Esophagus squamous epithelium (tissue), 5 donors: ENCODE measurements around the gene CD40. TPM values are rescaled to one million over a fixed set of nuclear protein-coding genes. Genes with fewer than 3 reads are reported as not detected.
"Not testable (repeated sequence)": the region's sequence is repeated elsewhere in the genome, so short reads cannot be mapped to it uniquely, and the experiment has no call there.

ENCODE experiments used
- DNase-seq: peaks from one replicate; lab custom pipeline; 2025; lab: John Stamatoyannopoulos, UW
- H3K27ac ChIP-seq, 4 donors: fragments of 200-600 bp; sonication (generic); one replicate each; pipeline ENCODE4 v1.5.1; 2016 to 2019; ENCODE audit warnings: mild to moderate bottlenecking in 1 of 4
- H3K27me3 ChIP-seq, 4 donors: fragments of 200-600 bp; sonication (generic); 1 replicate in 3 of 4; 2 replicates in 1 of 4; pipeline versions ENCODE4 v1.5.1 to v1.6.0; 2017 to 2021; ENCODE audit warnings: antibody characterized with exemption in 1 of 4
- H3K36me3 ChIP-seq, 3 donors: fragments of 200-600 bp; sonication (generic); one replicate each; pipeline ENCODE4 v1.5.1; 2016 to 2019
- H3K4me1 ChIP-seq, 3 donors: fragments of 200-600 bp; sonication (generic); one replicate each; pipeline ENCODE4 v1.5.1; 2017 to 2019
- H3K4me3 ChIP-seq, 4 donors: fragments of 200-600 bp; sonication (generic); 1 replicate in 3 of 4; 2 replicates in 1 of 4; pipeline ENCODE4 v1.5.1; 2016 to 2019; ENCODE audit warnings: mild to moderate bottlenecking in 2 of 4, moderate library complexity in 1 of 4
- H3K9me3 ChIP-seq, 3 donors: fragments of 200-600 bp; sonication (generic); one replicate each; pipeline ENCODE4 v1.5.1; 2016 to 2019
- CTCF ChIP-seq, 6 experiments: fragments of 450-650 bp in 4 of 6; fragments of 200-600 bp in 2 of 6; sonication (generic) in 2 of 6; IDR thresholded peaks; one replicate each; pipeline ENCODE4 v1.5.1; 2016 to 2019; ENCODE audit warnings: antibody characterized with exemption in 6 of 6, mild to moderate bottlenecking in 4 of 6, moderate library complexity in 4 of 6
- POLR2A ChIP-seq, 4 donors: fragments of 450-650 bp; IDR thresholded peaks; one replicate each; pipeline ENCODE4 v1.6.1; 2017; ENCODE audit warnings: antibody characterized with exemption in 4 of 4, mild to moderate bottlenecking in 4 of 4, moderate library complexity in 3 of 4
- WGBS, 2 donors: methylation state at CpG; one replicate each; pipeline ENCODE4 v1.1.5; 2018; 5-methylcytosine and 5-hydroxymethylcytosine counted together
- intact Hi-C: fragments of 100-400 bp; cut with DNase I; formaldehyde crosslinking; loops from one replicate; pipeline ENCODE4 v1.15.0; 2022
- total RNA-seq, 4 donors: library from RNA; depleted of rRNA; stranded (reverse); fragments of >200 nt; gene quantifications; one replicate each; pipeline ENCODE4 v1.1.0, GENCODE V29; 2016
- donor health status: DM: yes; HTN: yes; CAD: no.

Gene CD40
- total RNA-seq, 4 donors from 2014 or later, result 3.2 to 15.3 (median 10.2) TPM

GRCh38 chr20:46099491-46100287 is 18.4 kb upstream of the CD40 start:
- intact Hi-C loops, result no loop called here
- WGBS, 2 donors, result 35 to 48% methylated on average over 18 to 27 of the region's 48 CpGs
- Histone ChIP-seq H3K4me1 (peaks cover 0 to 8% (median 7%) of the 10 kb centered on the region in 3 donors), H3K36me3 (no peaks in the 10 kb centered on the region), H3K9me3 (no peaks in the 10 kb centered on the region), H3K4me3 (peak overlapping the region in 1 of 4 donors; percentile 26), H3K27me3 (peaks cover 0 to 69% (median 1%) of the 10 kb centered on the region in 4 donors), H3K27ac (no peak overlapping the region)
- TF ChIP-seq CTCF (IDR thresholded peaks at IDR 0.05) (no peak), POLR2A (IDR thresholded peaks at IDR 0.05) (no peak)
- DNase-seq, result no peak

GRCh38 chr20:46100444-46100843 is 17.7 kb upstream of the CD40 start:
- intact Hi-C loops, result not testable (repeated sequence)
- peaks cover 0 to 77% (median 1%) of the 10 kb centered on the region in 4 donors for H3K27me3 ChIP-seq

DNA sequence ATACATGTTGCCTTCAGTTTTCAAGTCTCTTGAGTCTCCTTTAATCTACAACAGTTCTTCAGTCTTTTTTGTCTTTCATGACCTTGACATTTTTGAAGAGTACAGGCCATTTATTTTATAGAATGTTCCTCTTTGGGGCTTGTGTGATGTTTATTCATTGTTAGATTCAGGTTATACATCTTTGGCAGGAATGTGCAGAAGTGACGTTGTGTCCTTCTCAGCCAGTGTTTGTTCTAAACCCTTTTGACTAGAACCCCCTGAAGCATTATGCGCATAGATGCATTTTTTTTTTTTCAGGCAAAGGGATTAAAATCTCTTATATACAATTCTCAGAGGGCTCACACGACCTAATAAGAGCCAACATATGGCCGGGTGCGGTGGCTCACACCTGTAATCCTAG is 17.1 kb upstream of the CD40 start:
- H3K36me3 ChIP-seq, result no peaks in the 10 kb centered on the region
- H3K4me1 ChIP-seq, result peaks cover 0 to 8% (median 7%) of the 10 kb centered on the region in 3 donors
- DNase-seq, result no peak
- peaks cover 0 to 82% (median 1%) of the 10 kb centered on the region in 4 donors for H3K27me3 ChIP-seq
- no peak for TF ChIP-seq POLR2A (IDR thresholded peaks at IDR 0.05)
- no peak for TF ChIP-seq CTCF (IDR thresholded peaks at IDR 0.05)
- H3K9me3 ChIP-seq, result no peaks in the 10 kb centered on the region
- no peak overlapping the region for H3K27ac ChIP-seq
- intact Hi-C loops, result no loop called here
- WGBS, 2 donors, result 51 to 54% methylated on average over 3 to 5 of the region's 5 CpGs
- H3K4me3 ChIP-seq, result no peak overlapping the region

More at GRCh38 chr20:46100444-46100843, 17.7 kb upstream of the CD40 start:
- DNase-seq, H3K27ac ChIP-seq, H3K4me3 ChIP-seq, H3K4me1 ChIP-seq, H3K9me3 ChIP-seq, H3K36me3 ChIP-seq: not testable (repeated sequence)
- 70 to 77% methylated on average over 7 of the region's 7 CpGs for WGBS, 2 donors

- H3K4me3 ChIP-seq, result no peak overlapping the region
- H3K4me1 ChIP-seq, result peaks cover 0 to 8% (median 7%) of the 10 kb centered on the region in 3 donors
- H3K36me3 ChIP-seq, result no peaks in the 10 kb centered on the region
- H3K27ac ChIP-seq, result no peak overlapping the region
- no peak for DNase-seq
- no peak for TF ChIP-seq CTCF (IDR thresholded peaks at IDR 0.05)
- TF ChIP-seq POLR2A (IDR thresholded peaks at IDR 0.05), result no peak
- 75 to 83% methylated on average over 3 of the region's 3 CpGs for WGBS, 2 donors
- H3K27me3 ChIP-seq, result peaks cover 0 to 92% (median 1%) of the 10 kb centered on the region in 4 donors
- intact Hi-C loops, result no loop called here
- no peaks in the 10 kb centered on the region for H3K9me3 ChIP-seq
These were observed 16.2 kb upstream of the CD40 start for GRCh38 chr20:46101957-46102356.

- no peak for TF ChIP-seq POLR2A (IDR thresholded peaks at IDR 0.05)
- no peak for TF ChIP-seq CTCF (IDR thresholded peaks at IDR 0.05)
- peaks cover 0 to 96% (median 0%) of the 10 kb centered on the region in 4 donors for H3K27me3 ChIP-seq
- H3K9me3 ChIP-seq, result no peaks in the 10 kb centered on the region
- no peak overlapping the region for H3K27ac ChIP-seq
- no peak overlapping the region for H3K4me3 ChIP-seq
- DNase-seq, result no peak
- H3K4me1 ChIP-seq, result peaks cover 0 to 8% (median 7%) of the 10 kb centered on the region in 3 donors
- intact Hi-C loops, result no loop called here
- 78 to 85% methylated on average over 3 of the region's 3 CpGs for WGBS, 2 donors
- no peaks in the 10 kb centered on the region for H3K36me3 ChIP-seq
These were observed 15.2 kb upstream of the CD40 start for GRCh38 chr20:46102940-46103339.
